Measurements from ENCODE around the gene G0S2. TPM values are rescaled to one million over a fixed set of nuclear protein-coding genes. Genes with fewer than 3 reads are reported as not detected.

G0S2 gene
- polyA plus RNA-seq, 1 of the 3 experiments (the other 2 are of a cell fraction) = 43.2 TPM

GRCh38 chr1:209630383-209631225 is 44.6 kb upstream of the G0S2 start:
- H3K4me3 ChIP-seq (ENCODE audit: low read depth in 2 of 2, low read length in 1 of 2) = no peak overlapping the region
- H3K36me3 ChIP-seq (replicated peaks in 1 of 2; ENCODE audit: control insufficient read depth in 1 of 2, insufficient read depth in 2 of 2, low read length in 1 of 2) = peaks cover 0 to 3% of the 10 kb centered on the region in 2 experiments
- H4K20me1 ChIP-seq (ENCODE audit: insufficient read depth) = no peaks in the 10 kb centered on the region
- no peak overlapping the region for H3K27ac ChIP-seq (ENCODE audit: low read depth in 2 of 2, low read length in 1 of 2)
- ChIA-PET POLR2A (no interaction called here), CTCF (interaction anchor here (0.9 to 7.2 kb wide), 15 partner anchors 11 to 435 kb away, joined by 3 to 89 read pairs (median 4); no protein-coding TSS in a partner anchor)
- no peaks in the 10 kb centered on the region for H3K27me3 ChIP-seq (ENCODE audit: insufficient read depth)
- no peak overlapping the region for H2AFZ ChIP-seq (ENCODE audit: low read depth)
- no peak for TF ChIP-seq MAX (IDR thresholded peaks at IDR 0.05; ENCODE audit: low read depth)
- no peak for DNase-seq
- no peak overlapping the region for H3K4me2 ChIP-seq
- no peaks in the 10 kb centered on the region for H3K9me3 ChIP-seq
- peaks cover 5 to 9% of the 10 kb centered on the region in 2 experiments; a peak in 3 of 4 replicates for H3K4me1 ChIP-seq (ENCODE audit: control insufficient read depth in 1 of 2, insufficient read depth in 2 of 2, low read depth in 1 of 2, low read length in 1 of 2)
- 86% methylated on average over 10 of the region's 17 CpGs for WGBS (ENCODE audit: low lambda C conversion rate)
- H3F3A ChIP-seq (replicated peaks; ENCODE audit: insufficient read depth) = no peaks in the 10 kb centered on the region
- no peak overlapping the region for H3K9ac ChIP-seq
- H3K79me2 ChIP-seq (ENCODE audit: insufficient read depth) = no peaks in the 10 kb centered on the region
- no peaks in the 10 kb centered on the region for H3K9me2 ChIP-seq

GRCh38 chr1:209633335-209633997 is 41.7 kb upstream of the G0S2 start:
- H3K4me2 ChIP-seq = no peak overlapping the region
- no peak overlapping the region for H2AFZ ChIP-seq (ENCODE audit: low read depth)
- H3F3A ChIP-seq (replicated peaks; ENCODE audit: insufficient read depth) = no peaks in the 10 kb centered on the region
- H4K20me1 ChIP-seq (ENCODE audit: insufficient read depth) = no peaks in the 10 kb centered on the region
- H3K9me2 ChIP-seq = no peaks in the 10 kb centered on the region
- no peak overlapping the region for H3K4me3 ChIP-seq (ENCODE audit: low read depth in 2 of 2, low read length in 1 of 2)
- H3K9me3 ChIP-seq = no peaks in the 10 kb centered on the region
- H3K9ac ChIP-seq = no peak overlapping the region
- H3K36me3 ChIP-seq (replicated peaks in 1 of 2; ENCODE audit: control insufficient read depth in 1 of 2, insufficient read depth in 2 of 2, low read length in 1 of 2) = peaks cover 0 to 13% of the 10 kb centered on the region in 2 experiments
- 80% methylated on average over 6 of the region's 6 CpGs for WGBS (ENCODE audit: low lambda C conversion rate)
- H3K79me2 ChIP-seq (ENCODE audit: insufficient read depth) = no peaks in the 10 kb centered on the region
- POLR2A ChIA-PET = no interaction called here
- CTCF ChIA-PET = interaction anchor here (1.0 to 2.5 kb wide), 3 partner anchors 15 to 64 kb away, joined by 3 to 9 read pairs (median 4); no protein-coding TSS in a partner anchor
- peak overlapping the region in 1 of 2 experiments; percentile 26; a peak in 2 of 4 replicates for H3K27ac ChIP-seq (ENCODE audit: low read depth in 2 of 2, low read length in 1 of 2)
- no peaks in the 10 kb centered on the region for H3K27me3 ChIP-seq (ENCODE audit: insufficient read depth)
- TF ChIP-seq IRF3 (IDR thresholded peaks at IDR 0.05; ENCODE audit: low read depth, low read length) = no peak
- no peak for TF ChIP-seq GABPA (IDR thresholded peaks at IDR 0.05; ENCODE audit: low read depth)
- peak; percentile 8; the same call in 1 of the 2 replicates for TF ChIP-seq JUND (IDR thresholded peaks at IDR 0.05)
- TF ChIP-seq NFIC (IDR thresholded peaks at IDR 0.05; ENCODE audit: borderline replicate concordance) = no peak
- no peak for TF ChIP-seq RFX5 (IDR thresholded peaks at IDR 0.05; ENCODE audit: low read length)
- no peak for TF ChIP-seq POLR2AphosphoS5 (IDR thresholded peaks at IDR 0.05; ENCODE audit: low read depth, low read length)
- TF ChIP-seq ELF1 (IDR thresholded peaks at IDR 0.05) = no peak
- 0 out of 2 replicates have a peak, but pooled peaks have one; percentile 23 for TF ChIP-seq FOSL2 (IDR thresholded peaks at IDR 0.05; ENCODE audit: borderline replicate concordance, low read depth)
- TF ChIP-seq TCF12 (IDR thresholded peaks at IDR 0.05) = peak; percentile 27; the same call in 1 of the 2 replicates
- TF ChIP-seq PBX3 (IDR thresholded peaks at IDR 0.05) = peak; percentile 32; the same call in 1 of the 2 replicates
- no peak for TF ChIP-seq GATA2 (CRISPR knock-in tag; IDR thresholded peaks at IDR 0.05)
- no peak for TF ChIP-seq RXRA (IDR thresholded peaks at IDR 0.05; ENCODE audit: borderline replicate concordance, low read depth)
- no peak for DNase-seq
- H3K4me1 ChIP-seq (ENCODE audit: control insufficient read depth in 1 of 2, insufficient read depth in 2 of 2, low read depth in 1 of 2, low read length in 1 of 2) = 0 out of 4 replicates have a peak, but pooled peaks cover 0 to 6% of the 10 kb centered on the region in 2 experiments

Measured in SK-N-SH (cell line).